ENCODE measurements around the gene AP4E1.
"Not testable (repeated sequence)": the region's sequence is repeated elsewhere in the genome, so short reads cannot be mapped to it uniquely, and the experiment has no call there.

The AP4E1 gene

DNA sequence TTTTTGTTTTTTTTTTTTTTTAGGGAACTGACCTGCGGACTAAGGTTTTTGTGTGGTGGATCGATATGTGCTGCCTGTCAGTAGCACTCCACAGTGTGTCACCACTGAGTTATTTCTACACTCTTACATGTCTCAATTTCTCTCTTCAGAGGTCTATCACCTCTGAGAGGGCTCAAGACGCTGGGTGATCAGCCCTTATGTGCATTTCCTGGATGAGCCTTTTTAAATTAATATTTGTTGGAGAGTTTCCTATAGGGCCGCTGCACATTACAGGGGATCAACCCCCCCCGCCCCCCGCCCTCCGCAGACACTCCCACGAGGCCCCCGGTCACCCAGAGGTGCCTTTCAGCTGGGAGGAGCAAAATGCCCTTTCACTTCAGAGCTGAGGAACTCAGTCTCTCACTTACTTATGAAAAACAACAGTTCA lies 34.5 kb upstream of the AP4E1 start:
- Histone ChIP-seq H3K4me1 (ENCODE audit: control insufficient read depth, insufficient read depth, low read length) (no peaks in the 10 kb centered on the region), H3K9me3 (ENCODE audit: control insufficient read depth, insufficient read depth, low read depth, low read length) (no peaks in the 10 kb centered on the region), H3K27ac (ENCODE audit: extremely low read depth, low read depth, low read length) (no peak overlapping the region), H3K4me3 (ENCODE audit: low read depth, low read length) (no peak overlapping the region), H3K36me3 (ENCODE audit: control insufficient read depth in 2 of 2, insufficient read depth in 1 of 2, low read length in 2 of 2) (no peaks in the 10 kb centered on the region)
- ChIA-PET CTCF (interaction anchor here (0.7 kb wide), 1 partner anchor 413 kb away, joined by 3 read pairs; no protein-coding TSS in a partner anchor), POLR2A (no interaction called here)
- TF ChIP-seq ZNF214 (tag by site-specific recombination; IDR thresholded peaks at IDR 0.05; ENCODE audit: borderline replicate concordance) (no peak), KLF7 (tag by site-specific recombination; IDR thresholded peaks at IDR 0.05; ENCODE audit: borderline replicate concordance) (no peak), ZBTB17 (tag by site-specific recombination; IDR thresholded peaks at IDR 0.05) (0 out of 2 replicates have a peak, but pooled peaks have one; percentile 18), ZBTB7A (tag by site-specific recombination; IDR thresholded peaks at IDR 0.05; ENCODE audit: low read depth) (no peak), ZNF133 (tag by site-specific recombination; IDR thresholded peaks at IDR 0.05) (no peak), ZNF266 (tag by site-specific recombination; IDR thresholded peaks at IDR 0.05; ENCODE audit: low read depth) (no peak), ZNF555 (tag by site-specific recombination; conservative IDR thresholded peaks at IDR 0.05) (no peak), ZNF19 (tag by site-specific recombination; IDR thresholded peaks at IDR 0.05; ENCODE audit: low read depth) (no peak), ZNF140 (tag by site-specific recombination; IDR thresholded peaks at IDR 0.05) (no peak), ZNF76 (tag by site-specific recombination; IDR thresholded peaks at IDR 0.05; ENCODE audit: borderline replicate concordance, low read depth) (no peak), WT1 (tag by site-specific recombination; IDR thresholded peaks at IDR 0.05) (no peak), ZNF211 (tag by site-specific recombination; IDR thresholded peaks at IDR 0.05; ENCODE audit: low read depth) (no peak), PRDM1 (tag by site-specific recombination; IDR thresholded peaks at IDR 0.05) (peak; percentile 11; the same call in 1 of the 2 replicates)

DNA sequence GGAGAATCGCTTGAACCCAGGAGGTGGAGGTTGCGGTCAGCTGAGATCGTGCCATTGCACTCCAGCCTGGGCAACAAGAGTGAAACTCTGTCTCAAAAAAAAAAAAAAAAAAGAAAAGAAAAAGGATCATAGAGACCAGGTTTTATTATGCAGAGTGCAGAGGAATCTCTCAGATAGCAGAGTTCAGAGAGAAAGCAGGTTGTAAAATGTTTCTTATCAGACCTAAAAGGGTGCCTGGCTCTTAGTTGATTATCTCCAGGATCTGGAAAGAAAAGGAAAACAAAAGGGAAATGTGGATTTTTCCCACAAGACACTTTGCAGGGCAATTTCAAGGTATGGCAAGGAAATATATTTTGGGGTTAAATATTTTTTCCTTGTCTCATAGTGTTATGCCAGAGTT lies 33.2 kb upstream of the AP4E1 start:
- H3K36me3 ChIP-seq (ENCODE audit: control insufficient read depth in 2 of 2, insufficient read depth in 1 of 2, low read length in 2 of 2); H3K27ac ChIP-seq (ENCODE audit: extremely low read depth, low read depth, low read length); H3K9me3 ChIP-seq (ENCODE audit: control insufficient read depth, insufficient read depth, low read depth, low read length); POLR2A ChIA-PET; H3K4me3 ChIP-seq (ENCODE audit: low read depth, low read length); H3K4me1 ChIP-seq (ENCODE audit: control insufficient read depth, insufficient read depth, low read length): not testable (repeated sequence)
- CTCF ChIA-PET = interaction anchor here (1.0 to 2.4 kb wide), 3 partner anchors 12 to 210 kb away, joined by 3 to 19 read pairs (median 7); no protein-coding TSS in a partner anchor
- 0 out of 2 replicates have a peak, but pooled peaks have one; percentile 32 for TF ChIP-seq ZBTB17 (tag by site-specific recombination; IDR thresholded peaks at IDR 0.05)

- Histone ChIP-seq H3K4me1 (ENCODE audit: control insufficient read depth, insufficient read depth, low read length) (no peaks in the 10 kb centered on the region), H3K4me3 (ENCODE audit: low read depth, low read length) (peak overlapping the region; percentile 30), H3K27ac (ENCODE audit: extremely low read depth, low read depth, low read length) (no peak overlapping the region), H3K9me3 (ENCODE audit: control insufficient read depth, insufficient read depth, low read depth, low read length) (no peaks in the 10 kb centered on the region), H3K36me3 (ENCODE audit: control insufficient read depth in 2 of 2, insufficient read depth in 1 of 2, low read length in 2 of 2) (no peaks in the 10 kb centered on the region)
- POLR2A ChIA-PET = no interaction called here
- no peak for TF ChIP-seq ZNF37A (tag by site-specific recombination; IDR thresholded peaks at IDR 0.05)
- TF ChIP-seq ZBTB20 (tag by site-specific recombination; IDR thresholded peaks at IDR 0.05) = no peak
- TF ChIP-seq, protein P1, sequence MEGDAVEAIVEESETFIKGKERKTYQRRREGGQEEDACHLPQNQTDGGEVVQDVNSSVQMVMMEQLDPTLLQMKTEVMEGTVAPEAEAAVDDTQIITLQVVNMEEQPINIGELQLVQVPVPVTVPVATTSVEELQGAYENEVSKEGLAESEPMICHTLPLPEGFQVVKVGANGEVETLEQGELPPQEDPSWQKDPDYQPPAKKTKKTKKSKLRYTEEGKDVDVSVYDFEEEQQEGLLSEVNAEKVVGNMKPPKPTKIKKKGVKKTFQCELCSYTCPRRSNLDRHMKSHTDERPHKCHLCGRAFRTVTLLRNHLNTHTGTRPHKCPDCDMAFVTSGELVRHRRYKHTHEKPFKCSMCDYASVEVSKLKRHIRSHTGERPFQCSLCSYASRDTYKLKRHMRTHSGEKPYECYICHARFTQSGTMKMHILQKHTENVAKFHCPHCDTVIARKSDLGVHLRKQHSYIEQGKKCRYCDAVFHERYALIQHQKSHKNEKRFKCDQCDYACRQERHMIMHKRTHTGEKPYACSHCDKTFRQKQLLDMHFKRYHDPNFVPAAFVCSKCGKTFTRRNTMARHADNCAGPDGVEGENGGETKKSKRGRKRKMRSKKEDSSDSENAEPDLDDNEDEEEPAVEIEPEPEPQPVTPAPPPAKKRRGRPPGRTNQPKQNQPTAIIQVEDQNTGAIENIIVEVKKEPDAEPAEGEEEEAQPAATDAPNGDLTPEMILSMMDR (tag by site-specific recombination; IDR thresholded peaks at IDR 0.05) = no peak
- no peak for TF ChIP-seq ZNF549 (tag by site-specific recombination; IDR thresholded peaks at IDR 0.05)
- no peak for TF ChIP-seq ZBTB1 (tag by site-specific recombination; IDR thresholded peaks at IDR 0.05)
- no peak for TF ChIP-seq ZNF624 (tag by site-specific recombination; IDR thresholded peaks at IDR 0.05)
- no peak for TF ChIP-seq ZNF473 (tag by site-specific recombination; IDR thresholded peaks at IDR 0.05)
- TF ChIP-seq KLF1 (tag by site-specific recombination; IDR thresholded peaks at IDR 0.05) = no peak
- CTCF ChIA-PET = interaction anchor here (0.5 to 2.4 kb wide), 16 partner anchors 8 to 1142 kb away, joined by 3 to 19 read pairs (median 3); partner anchors contain the start of gene MAPK6
Measured at GRCh38 chr15:50876260-50876988, 32.1 kb upstream of the AP4E1 start.
